Measurements from ENCODE around the gene ULK4.
A peak's percentile ranks its signal among the peaks of the same experiment; 100 is the strongest.
"Not testable (repeated sequence)": the region's sequence is repeated elsewhere in the genome, so short reads cannot be mapped to it uniquely, and the experiment has no call there.

The ULK4 gene

GRCh38 chr3:41860489-41860888 lies 101.4 kb downstream of the ULK4 start:
- DNase-seq, result not testable (repeated sequence)

GRCh38 chr3:41854956-41855355 lies 106.9 kb downstream of the ULK4 start:
- no peak for DNase-seq

- DNase-seq, result no peak
Observed at GRCh38 chr3:41853540-41854196, 108.2 kb downstream of the ULK4 start.

GRCh38 chr3:41848753-41849574 lies 112.9 kb downstream of the ULK4 start:
- no peak for DNase-seq

- DNase-seq, result no peak
Observed at GRCh38 chr3:41847679-41848078, 114.2 kb downstream of the ULK4 start.

- DNase-seq, result no peak
Observed at GRCh38 chr3:41846850-41847249, 115.1 kb downstream of the ULK4 start.

GRCh38 chr3:41845826-41846225 lies 116.1 kb downstream of the ULK4 start:
- DNase-seq, result no peak

- DNase-seq, result not testable (repeated sequence)
Observed at GRCh38 chr3:41844256-41844655, 117.6 kb downstream of the ULK4 start.

- DNase-seq, result not testable (repeated sequence)
Observed at GRCh38 chr3:41840936-41841668, 120.8 kb downstream of the ULK4 start.

GRCh38 chr3:41836360-41837134 lies 125.4 kb downstream of the ULK4 start:
- no peak for DNase-seq

GRCh38 chr3:41833628-41834027 lies 128.3 kb downstream of the ULK4 start:
- DNase-seq, result no peak

GRCh38 chr3:41819236-41819635 lies 142.7 kb downstream of the ULK4 start:
- peak in 1 of 2 experiments; percentile 0 for DNase-seq

GRCh38 chr3:41808618-41809017 lies 153.3 kb downstream of the ULK4 start:
- no peak for DNase-seq

GRCh38 chr3:41808152-41808551 lies 153.8 kb downstream of the ULK4 start:
- no peak for DNase-seq

GRCh38 chr3:41794748-41795589 lies 166.9 kb downstream of the ULK4 start:
- no peak for DNase-seq

GRCh38 chr3:41792806-41793205 lies 169.1 kb downstream of the ULK4 start:
- no peak for DNase-seq

GRCh38 chr3:41769106-41769505 lies 192.8 kb downstream of the ULK4 start:
- no peak for DNase-seq

- no peak for DNase-seq
Observed at GRCh38 chr3:41768363-41768762, 193.5 kb downstream of the ULK4 start.

GRCh38 chr3:41762867-41763266 lies 199.0 kb downstream of the ULK4 start:
- not testable (repeated sequence) for DNase-seq

GRCh38 chr3:41753651-41754050 lies 208.3 kb downstream of the ULK4 start:
- DNase-seq, result no peak

GRCh38 chr3:41751597-41751996 lies 210.3 kb downstream of the ULK4 start:
- DNase-seq, result no peak

GRCh38 chr3:41749988-41750387 lies 211.9 kb downstream of the ULK4 start:
- DNase-seq, result no peak

Data from NCI-H1930 (cell line).